ENCODE measurements around the gene ANKRD65.
"Not testable (repeated sequence)": the region's sequence is repeated elsewhere in the genome, so short reads cannot be mapped to it uniquely, and the experiment has no call there.

The ANKRD65 gene

DNA sequence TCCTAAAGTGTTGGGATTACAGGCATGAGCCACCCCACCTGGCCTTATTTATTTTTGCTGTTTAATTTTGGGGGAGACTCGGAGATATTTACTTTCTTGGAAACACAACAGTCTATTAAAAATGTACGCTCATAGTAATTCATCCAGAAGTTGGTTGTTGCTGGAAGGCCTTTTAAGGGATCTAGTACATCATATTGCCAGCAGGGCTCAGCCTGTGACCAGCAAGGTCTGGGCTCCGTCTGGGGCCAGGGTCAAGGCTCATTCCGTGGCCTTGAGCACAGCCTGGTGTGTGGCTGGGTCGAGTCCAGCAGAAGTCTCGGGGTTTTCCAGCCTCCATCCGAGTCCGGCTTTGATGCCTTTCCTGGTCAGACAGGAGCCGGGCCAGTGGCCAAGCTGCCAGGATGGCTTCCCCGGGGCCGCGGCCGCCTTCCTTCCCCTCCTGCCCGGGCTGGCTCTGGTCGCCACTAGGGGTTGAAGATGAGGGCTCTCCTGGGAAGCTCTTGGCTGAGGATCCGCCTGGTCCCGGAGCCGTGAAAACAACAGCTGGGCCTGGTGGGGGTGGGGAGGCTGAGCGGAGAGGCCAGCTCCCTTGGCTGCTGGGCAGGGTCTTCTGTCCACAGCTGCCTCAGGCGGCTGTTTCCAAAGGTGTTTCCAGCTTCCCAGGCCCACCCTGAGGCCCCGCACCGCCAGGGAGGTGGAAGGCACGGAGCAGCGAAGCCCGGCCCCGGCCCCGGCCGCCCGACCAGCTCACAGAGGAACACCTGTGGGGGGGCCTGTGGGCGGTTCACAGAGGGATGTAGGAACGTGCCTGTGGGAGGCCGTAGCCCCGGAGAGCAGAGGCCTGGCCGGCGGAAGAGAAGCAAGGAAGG lies 9.3 kb upstream of the ANKRD65 start:
- DNase-seq = no peak

DNA sequence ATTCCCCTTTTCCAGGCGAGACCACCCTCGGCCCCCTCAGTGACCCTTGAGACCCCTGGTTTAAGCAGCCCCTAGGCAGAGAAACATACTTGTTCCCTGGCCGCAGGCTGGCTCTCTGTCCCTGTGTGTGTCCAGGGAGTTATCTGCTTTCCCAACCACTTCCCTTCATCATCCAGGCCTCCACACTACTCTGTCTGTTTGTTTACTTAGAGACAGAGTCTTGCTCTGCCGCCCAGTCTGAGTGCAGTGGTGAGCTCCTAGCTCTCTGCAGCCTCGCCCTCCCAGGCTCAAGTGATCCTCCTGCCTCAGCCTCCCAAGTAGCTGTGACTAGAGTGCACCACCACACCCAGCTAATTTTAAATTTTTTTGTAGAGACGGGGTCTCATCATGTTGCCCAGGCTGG lies 8.6 kb upstream of the ANKRD65 start:
- no peak for DNase-seq

DNA sequence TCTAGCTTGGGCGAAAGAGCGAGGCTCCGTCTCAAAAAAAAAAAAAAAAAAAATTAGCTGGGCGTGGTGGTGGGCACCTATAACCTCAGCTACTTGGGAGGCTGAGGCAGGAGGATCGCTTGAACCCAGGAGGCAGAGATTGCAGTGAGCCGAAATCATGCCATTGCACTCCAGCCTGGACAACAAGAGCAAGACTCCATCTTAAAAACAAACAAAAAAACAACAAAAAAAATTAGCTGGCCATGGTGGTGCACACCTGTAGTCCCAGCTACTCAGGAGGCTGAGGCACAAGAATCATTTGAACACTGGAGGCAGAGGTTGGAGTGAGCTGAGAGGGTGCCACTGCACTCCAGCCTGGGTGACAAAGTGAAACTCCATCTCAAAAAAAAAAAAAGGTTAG lies 7.9 kb upstream of the ANKRD65 start:
- DNase-seq = not testable (repeated sequence)

DNA sequence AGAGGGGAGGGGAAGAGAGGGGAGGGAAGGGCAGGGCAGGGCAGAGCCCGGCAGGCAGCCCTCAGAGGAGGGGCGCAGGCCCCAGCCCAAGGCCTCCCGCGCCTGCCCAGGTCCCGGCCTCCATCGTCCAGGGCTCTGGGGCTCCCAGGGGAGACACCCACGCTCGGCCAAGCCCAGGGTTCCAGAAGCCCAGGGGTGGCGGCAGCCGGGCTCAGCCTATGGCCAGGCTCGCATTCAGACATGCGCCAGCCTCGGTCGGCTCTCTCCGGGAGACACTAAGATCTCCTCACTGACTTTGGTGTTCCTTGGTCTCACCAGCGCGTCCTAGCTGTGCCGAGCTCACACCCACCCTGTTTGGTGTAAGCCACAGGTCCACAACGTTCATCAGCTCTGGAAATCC lies 7.1 kb upstream of the ANKRD65 start:
- DNase-seq = no peak

DNA sequence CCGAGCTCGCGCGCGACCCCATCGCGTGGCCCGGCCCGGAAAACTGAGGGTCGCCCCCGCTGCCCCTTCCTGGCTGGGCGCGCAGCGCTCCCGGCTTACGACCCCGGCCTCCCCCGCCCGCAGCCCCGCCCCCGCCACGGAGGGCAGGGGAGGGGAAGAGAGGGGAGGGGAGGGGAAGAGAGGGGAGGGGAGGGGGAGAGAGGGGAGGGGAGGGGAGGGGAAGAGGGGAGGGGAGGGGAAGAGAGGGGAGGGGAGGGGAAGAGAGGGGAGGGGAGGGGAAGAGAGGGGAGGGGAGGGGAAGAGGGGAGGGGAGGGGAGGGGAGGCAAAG lies 6.7 kb upstream of the ANKRD65 start:
- DNase-seq = no peak

DNA sequence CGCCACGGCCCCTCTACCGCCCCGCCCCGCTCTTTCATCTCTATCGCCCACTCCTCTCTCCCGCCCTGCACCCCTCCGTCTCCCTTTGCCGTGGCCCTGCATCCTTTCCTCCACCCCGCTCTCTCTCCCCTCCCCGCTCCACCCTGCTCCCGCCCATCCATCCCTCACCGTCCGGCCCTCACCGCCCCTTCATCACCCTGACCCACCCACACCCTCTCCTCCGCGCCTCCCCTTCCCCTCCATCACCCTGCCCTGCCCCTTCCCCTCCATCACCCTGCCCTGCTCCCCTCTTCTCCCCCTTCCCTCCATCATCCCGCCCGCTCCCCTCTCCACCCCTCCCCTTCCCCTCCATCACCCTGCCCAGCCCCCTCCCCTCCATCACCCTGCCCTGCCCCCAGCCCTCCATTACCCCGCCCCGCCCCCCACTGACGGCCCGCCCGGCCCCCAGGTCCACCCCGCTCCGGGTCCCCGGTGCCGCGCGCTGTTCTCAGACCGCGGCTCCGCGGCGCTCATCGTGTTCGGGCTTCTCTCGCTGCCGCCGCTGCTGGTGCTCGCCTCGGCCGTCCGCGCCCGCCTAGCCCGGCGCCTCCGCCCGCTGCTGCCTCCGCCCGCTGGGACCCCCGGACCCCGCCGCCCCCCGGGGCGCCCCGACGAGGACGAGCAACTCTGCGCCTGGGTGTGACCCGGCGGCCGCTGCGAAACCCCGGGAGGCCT lies 6.2 kb upstream of the ANKRD65 start:
- DNase-seq = peak; percentile 25

DNA sequence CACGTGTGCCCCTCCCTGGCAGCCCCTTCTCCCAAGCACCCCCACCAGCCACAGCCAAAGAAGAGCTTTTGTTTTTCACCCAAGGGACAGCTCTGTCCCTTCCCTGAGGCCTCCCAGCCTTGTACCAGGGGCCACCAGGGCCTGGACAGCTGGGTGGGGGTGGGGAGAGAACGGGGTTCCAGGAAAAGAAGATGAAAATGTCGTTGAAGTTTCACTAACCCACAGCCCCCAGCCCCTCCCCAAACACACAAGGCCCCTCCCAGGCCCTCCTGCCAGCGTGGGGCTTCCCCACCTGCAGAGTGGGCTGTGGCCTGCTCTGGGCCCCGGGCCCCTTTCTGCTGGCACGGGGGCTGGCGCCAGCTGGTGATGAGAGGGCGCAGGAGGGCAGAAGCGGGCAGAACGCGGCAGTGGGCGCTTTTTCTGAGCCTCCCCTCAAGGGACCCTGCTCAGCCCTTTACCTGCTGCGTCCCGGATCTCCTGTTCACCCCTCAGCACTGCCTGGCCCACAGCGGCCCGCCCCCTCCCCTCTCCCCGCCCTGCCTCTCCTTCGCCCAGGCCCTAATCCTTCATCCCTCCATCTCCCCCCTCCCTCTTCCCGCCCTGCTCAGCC lies 5.5 kb upstream of the ANKRD65 start:
- DNase-seq = no peak

DNA sequence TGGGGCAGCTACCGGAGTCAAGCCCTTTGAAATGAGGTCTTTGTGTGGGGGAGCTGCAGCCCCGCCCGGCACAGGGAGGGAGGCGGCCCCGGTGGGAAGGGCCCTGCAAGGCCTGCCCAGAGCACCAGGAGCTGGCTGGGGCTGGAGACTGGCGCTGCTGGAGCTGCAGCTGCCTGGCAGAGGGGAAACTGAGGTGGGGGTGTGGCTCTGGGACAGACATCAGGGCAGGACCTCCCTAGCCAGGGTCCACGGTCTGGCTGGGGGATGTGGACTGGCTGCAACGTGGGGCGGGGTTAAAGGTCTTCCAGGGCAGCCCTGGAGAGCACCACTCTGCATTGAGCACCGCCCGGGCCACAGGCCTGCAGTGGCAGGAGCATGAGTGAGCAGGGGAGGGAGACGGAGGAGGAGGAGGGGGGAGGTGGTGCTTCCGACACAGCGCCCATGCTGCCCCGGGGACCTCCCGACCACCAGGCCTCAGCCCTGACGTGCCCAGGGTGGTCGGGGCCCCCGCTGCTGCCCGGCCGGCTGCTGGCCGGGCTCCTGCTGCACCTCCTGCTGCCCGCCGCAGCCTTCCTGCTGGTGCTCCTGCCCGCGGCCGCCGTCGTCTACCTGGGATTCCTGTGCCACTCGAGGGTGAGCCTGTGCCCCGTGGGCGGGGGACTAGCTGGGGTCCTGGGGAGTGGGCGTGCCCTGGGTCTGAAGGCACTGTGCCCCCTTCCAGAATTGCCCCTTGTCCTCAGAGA lies 4.8 kb upstream of the ANKRD65 start:
- no peak for DNase-seq

DNA sequence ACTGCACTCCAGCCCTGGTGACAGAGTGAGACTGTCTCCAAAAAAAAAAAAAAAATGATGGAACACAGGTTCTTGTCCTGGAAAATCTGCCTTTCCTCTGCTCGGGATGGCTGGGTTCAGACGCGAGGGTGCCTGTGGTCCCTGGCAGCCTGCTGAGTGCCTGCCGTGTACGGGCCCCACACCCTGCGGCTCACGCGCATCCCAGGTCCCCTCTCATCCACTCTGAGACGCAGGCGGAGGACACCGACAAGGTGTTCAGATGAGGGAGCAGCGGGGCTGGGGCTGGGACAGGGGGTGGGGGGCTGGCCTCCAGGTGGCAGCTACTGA lies 4.3 kb upstream of the ANKRD65 start:
- no peak for DNase-seq

DNA sequence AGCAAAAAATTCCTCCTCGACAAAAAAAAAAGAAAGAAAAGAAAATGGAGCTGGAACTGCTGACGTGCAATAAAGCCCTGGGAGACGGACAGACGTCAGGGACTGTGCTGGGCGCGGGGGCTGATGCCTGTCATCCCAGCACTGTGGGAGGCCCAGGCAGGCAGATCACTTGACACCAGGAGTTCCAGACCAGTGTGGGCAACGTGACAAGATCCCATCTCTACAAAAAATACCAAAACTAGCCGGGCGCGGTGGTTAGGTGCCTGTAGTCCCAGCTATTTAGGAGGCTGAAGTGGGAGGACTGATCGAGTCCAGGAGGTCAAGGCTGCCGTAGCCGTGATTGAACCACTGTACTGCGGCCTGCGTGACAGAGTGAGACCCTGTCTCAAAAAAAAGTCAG lies 3.6 kb upstream of the ANKRD65 start:
- no peak for DNase-seq

DNA sequence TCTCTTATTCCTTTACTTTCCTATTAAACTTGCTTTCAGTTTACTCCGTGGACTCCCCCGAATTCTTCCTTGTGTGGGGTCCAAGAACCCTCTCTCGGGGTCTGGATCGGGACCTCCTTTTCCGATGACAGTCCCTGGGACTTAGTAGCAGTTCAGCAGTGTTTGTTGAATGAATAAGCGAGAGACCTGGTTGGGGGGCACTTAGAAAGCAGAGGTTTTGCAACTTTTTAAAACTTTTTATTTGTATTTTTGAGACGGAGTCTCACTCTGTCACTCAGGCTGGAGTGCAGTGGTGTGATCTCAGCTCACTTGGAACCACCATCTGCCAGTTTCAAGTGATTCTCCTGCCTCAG lies 2.1 kb upstream of the ANKRD65 start:
- DNase-seq = no peak

DNA sequence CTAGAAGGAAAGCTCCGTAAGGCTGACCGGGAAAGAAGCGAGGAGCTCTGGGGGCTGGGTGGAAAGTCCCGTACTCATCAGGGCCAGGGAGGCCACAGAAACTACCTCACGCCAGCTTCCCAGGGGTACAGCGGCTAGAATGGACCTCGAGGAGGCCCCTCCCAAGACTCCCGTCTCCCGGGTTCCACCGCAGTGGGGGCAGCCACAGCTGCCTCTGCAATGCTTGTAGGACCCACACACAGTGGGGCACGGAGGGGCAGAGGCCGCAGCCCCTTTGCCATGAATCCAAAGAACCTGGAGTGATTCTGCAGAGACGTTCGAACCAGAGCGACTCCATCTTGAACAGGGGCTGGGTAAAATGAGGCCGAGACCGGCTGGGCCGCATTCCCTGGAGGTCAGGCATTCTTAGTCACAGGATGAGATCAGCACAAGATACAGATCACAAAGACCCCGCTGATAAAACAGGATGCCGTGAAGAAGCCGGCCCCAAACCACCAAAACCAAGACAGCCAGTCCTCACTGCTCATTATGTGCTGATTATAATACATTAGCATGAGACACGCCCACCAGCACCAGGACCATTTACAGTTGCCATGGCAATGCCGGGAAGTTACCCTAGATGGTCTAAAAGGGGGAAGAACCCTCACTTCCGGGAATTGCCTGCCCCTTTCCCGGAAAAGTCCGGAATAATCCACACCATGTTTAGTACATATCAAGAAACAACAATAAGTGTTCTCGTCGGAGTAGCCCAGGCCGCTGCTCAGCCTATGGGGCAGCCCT lies 1.6 kb upstream of the ANKRD65 start:
- DNase-seq = no peak

DNA sequence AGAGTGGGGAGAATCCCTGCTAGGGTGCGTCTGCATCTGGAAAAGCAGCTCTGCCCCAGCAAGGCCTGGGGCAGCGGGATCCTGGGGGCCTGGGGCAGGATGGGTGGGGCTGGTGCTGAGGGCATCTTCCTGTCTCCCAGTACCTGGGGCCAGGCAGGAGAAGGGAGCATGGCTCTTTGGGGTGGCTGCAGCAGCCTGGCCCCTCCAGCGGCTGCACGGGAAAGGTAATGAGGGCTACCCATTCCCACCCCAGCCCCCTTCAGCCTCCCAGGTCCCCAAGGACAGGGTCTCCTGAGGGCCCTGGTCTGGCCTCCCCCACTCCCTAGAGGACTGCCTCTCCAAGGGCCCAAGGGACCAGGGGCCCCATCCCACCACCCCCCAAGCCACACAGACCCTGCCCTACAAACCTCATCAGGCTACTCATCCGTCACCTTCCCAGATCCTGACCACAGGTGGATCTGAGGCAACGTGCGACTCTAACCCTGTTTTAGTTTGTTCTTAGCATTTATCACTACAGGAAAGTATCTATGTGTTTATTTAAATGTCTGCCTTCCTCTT lies 910 bp upstream of the ANKRD65 start:
- no peak for DNase-seq

DNA sequence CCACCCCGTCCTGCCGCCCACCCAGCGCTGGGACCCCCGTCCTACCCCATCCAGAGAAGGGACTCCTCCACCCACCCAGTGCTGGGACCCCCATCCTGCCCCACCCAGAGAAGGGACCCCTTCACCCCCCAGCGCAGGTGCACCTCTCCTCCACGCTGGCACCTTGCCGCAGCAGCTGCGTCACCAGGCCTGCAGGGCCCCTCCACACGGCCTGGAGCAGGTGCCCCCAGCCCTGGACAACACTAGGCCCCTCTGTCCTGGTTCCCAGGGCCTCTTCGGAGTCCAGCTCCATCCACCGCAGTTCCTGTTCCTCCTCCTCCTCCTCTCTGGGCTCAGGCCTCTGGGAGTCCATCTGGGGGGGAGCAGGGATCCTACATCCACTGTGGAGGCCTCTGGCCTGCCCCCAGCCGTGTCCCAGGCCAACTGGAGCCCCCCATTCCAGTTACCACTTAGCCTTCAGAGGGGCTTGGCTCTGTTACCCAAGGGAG lies 378 bp downstream of the ANKRD65 start:
- no peak for DNase-seq

DNA sequence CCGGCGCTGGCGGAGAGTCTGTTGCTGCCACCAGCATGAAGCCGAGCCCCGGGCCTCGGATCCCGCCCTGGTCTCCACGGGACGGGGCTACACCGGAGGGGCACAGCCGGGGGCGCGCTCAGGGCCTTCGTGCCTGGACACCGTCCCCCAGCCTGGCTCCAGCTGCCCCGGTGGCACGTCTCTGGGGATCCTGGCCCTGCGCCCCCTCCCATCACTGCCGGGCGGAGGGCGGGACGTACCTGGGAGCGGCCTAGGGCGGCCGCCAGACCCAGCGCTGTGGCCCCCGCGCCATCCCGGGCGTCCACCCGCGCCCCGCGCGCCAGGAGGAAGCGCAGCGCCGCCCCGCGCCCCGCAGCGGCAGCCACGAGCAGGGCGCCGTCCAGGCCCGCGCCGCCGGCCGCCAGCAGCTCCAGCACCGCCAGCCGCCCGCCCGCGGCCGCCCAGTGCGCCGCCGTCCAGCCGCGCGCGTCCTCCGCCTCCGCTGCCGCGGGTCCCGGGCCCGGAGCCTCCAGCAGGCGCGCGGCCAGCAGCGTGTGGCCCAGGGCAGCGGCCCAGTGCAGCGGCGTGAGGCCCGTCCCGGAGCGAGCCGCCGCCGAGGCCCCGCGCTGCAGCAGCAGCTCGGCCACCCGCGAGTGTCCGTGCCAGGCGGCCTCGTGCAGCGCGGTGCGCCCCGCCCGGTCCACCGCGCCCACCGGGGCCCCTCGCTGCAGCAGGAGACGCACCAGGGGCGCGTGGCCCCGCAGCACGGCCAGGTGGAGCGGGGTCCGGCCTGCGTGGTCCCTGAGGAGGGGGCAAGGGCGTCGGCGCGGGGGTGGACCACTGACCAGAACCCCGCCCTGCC lies 1.0 kb downstream of the ANKRD65 start:
- no peak for DNase-seq

DNA sequence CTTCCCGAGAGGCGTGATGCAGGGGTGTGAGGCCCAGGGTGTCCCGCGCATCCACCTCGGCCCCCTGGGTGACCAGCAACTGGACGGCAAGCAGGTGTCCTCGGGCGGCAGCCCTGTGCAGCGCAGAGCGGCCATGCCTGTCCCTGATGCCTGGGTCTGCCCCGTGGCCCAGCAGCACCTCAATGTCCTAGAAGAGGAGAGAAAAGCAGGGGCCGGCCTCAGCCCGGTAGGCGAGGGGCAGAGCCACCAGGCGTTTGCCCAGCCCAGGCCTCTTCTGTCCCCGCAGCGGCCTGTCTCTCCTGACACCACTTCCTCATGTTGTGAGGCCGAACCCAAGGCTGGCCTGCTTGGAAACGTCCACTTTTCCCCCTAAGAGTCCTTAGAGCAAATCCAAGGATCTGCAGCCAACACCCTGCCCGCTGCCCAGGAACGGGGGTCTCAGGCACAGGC lies 1.7 kb downstream of the ANKRD65 start:
- DNase-seq = no peak

DNA sequence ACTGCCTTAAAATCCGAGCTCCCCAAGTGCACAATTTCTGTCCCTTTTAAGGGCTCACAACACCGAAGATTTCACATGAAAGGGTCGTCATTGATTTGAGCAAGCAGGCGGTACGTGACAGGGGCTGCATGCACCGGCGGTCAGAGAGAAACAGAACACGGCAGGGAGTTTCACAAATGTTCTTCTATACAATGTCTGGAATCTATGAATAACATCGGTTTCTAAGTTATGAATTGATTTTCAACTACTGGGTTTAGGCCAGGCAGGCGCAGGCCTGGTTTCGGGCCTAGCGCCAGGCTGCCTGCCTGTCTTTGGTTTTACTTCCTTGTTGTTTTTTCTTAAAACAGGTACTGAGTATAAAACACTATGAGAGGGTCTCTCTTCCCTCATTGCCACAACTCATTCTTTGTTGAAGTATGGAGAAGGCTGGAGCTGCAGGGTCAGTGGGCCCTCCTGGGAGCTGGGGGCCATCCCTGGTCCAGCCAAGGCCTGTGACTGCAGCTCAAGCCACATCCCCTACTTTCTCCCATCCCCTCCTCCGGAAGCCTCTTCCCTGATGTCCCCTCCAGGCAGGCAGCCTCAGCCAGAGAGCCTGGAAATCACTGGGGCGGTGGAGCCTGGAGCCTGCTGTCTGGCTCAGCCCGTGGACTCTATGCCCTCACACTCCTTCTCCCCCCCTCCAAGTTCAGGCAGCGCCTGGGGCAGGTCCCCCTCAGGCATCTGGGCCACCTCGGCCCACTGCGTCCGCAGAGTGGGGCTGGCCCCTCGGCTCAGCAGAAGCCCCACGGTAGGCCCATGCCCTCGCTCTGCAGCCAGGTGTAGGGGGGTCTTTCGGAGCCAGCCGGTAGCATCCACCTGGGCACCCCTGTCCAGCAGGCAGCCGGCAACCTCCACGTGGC lies 2.4 kb downstream of the ANKRD65 start:
- no peak for DNase-seq

DNA sequence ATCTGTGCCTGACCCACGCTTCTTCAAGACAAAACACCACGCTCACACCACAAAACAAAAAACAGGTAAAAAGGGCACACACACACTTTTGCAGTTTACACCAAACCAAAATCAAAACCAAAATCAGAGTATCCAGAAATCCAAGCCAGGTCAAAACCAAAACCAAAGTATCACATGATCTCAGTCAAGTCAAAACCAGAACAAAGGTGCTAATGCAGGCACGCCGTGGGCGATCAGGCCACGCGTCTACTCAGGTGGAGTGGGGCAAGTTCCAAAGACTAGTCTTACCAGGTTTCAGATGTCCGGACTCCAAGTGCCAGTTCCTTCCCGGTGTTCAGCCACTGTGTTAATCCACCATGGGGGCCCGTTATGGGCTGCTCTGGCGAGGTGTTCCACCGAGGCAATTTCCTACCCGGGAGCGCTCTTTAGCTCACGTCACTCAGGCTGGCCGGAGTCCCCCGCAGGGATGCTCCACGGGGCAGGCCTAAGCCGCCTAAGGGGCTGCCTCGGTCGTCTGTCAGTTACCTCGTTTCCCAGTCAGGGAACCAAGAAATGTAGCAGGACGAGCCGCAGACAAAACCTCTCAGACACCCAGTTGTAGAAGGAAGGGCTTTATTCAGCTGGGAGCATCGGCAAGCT lies 3.1 kb downstream of the ANKRD65 start:
- not testable (repeated sequence) for DNase-seq

DNA sequence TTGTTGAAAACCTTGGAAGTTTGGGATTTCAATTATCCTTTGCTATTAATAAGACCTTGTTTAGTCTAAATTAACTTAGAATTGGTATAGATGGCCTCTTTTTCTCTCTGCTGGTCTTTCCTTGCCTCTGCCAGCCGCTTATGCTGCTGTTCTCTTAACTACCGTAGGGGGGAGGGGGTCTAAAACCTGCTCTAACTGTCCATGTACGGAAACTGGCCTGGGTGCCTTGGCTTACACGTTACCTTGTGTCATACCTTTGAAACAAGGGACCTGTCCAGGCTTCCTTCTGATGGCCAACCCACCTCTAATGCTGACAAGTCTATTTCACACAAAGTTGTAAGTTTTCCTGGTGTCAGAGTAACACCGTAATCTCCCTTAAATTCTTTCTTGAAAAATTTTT lies 3.7 kb downstream of the ANKRD65 start:
- not testable (repeated sequence) for DNase-seq

DNA sequence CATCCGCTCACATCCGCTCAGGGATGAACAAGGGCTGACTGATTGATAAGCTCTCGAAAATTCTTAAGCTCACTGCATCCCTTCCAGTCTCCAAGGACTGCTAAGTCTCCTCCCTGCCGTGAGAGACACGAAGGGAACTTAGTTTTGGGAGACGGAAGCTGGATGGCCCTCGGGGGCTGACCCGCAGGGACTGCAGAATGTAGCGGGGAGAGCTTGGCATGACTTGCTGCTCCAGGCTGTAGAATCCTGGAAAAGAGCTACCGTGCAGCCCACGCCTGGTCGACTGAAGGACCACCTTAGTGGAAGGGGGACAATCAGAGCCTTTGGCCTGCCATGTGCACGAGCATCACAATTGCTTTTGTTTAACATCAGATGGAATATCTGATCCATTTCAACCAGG lies 5.3 kb downstream of the ANKRD65 start:
- DNase-seq = no peak
